ENCODE measurements around the gene SLC26A8. TPM values are rescaled to one million over a fixed set of nuclear protein-coding genes. Genes with fewer than 3 reads are reported as not detected.
A peak's percentile ranks its signal among the peaks of the same experiment; 100 is the strongest.

The SLC26A8 gene, protein sequence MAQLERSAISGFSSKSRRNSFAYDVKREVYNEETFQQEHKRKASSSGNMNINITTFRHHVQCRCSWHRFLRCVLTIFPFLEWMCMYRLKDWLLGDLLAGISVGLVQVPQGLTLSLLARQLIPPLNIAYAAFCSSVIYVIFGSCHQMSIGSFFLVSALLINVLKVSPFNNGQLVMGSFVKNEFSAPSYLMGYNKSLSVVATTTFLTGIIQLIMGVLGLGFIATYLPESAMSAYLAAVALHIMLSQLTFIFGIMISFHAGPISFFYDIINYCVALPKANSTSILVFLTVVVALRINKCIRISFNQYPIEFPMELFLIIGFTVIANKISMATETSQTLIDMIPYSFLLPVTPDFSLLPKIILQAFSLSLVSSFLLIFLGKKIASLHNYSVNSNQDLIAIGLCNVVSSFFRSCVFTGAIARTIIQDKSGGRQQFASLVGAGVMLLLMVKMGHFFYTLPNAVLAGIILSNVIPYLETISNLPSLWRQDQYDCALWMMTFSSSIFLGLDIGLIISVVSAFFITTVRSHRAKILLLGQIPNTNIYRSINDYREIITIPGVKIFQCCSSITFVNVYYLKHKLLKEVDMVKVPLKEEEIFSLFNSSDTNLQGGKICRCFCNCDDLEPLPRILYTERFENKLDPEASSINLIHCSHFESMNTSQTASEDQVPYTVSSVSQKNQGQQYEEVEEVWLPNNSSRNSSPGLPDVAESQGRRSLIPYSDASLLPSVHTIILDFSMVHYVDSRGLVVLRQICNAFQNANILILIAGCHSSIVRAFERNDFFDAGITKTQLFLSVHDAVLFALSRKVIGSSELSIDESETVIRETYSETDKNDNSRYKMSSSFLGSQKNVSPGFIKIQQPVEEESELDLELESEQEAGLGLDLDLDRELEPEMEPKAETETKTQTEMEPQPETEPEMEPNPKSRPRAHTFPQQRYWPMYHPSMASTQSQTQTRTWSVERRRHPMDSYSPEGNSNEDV
- total RNA-seq (not detected), total RNA-seq (0 to 0.46 (median 0.06) reads per million in 172 experiments)
- 0.15 TPM for polyA plus RNA-seq (2013, experiment 1 of 2)
- polyA plus RNA-seq (2013, experiment 2 of 2), result 0.03 TPM

DNA sequence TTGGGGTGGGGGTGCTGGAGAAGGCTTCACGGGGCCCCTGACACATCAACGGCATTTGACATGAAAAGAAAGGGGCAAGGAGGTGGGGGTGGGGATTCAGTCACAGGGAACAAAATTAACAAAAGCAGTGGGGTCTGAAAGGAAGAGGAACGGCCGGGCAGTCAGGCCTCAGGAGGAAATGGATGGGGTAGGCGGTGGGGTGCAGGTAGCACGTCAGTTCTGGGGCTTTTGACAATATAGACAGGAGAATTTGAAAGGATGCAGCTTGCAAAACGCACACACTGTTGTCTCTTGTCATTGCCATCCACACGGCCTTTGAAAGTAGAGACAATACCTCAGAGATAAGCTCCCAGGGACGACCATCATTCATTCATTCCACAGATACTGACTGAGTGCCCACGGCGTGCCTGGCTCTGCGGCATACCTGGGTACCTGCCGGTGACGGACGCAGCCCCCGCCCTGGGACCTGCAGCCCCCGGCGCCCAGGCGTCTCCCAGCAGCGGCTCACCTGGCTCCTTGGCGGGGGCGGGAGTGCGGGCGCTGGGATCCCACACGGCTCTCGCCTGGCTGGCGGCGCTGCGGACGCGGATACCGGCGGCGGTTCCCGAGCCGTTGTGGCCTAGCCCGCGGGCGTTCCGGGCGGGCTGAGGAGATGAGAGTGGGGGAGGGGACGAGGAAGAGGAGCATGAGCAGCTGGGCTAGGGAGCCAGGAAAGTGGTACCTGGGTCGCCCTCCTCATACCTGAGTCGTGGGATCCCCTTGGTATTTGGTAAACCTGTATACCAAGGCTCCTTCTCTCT, at the start of gene SLC26A8:
Gene SLC26A8 (minus strand): TSS at position 646 of the 800 bp plus-strand sequence. CDS start 4,934 bp downstream, outside the sequence.
- intact Hi-C loops (cut with DNase I, micrococcal nuclease), result loop anchor here in 1 of 2 experiments (10.0 kb wide), 3 partner anchors 759 to 1791 kb away; partner anchors contain the start of genes PPIL1 and ZFAND3
- Mint-ChIP-seq H3K36me3 (ENCODE audit: low read depth) (peaks cover 6% of the 10 kb centered on the region), H3K27ac (no peak within 1 kb of the TSS), H3K4me3 (no peak within 1 kb of the TSS), H3K9me3 (no peaks in the 10 kb centered on the region), H3K27me3 (peaks cover 25% of the 10 kb centered on the region), H3K4me1 (ENCODE audit: low read depth) (peaks cover 18% of the 10 kb centered on the region)
- peaks cover 12% of the 10 kb centered on the region for H3K4me1 ChIP-seq (ENCODE audit: insufficient read depth, low read length)
- H3K4me3 ChIP-seq (ENCODE audit: low read length), result no peak within 1 kb of the TSS
- no peak for ATAC-seq (ENCODE audit: poor library complexity)
- H3K27me3 ChIP-seq (ENCODE audit: control insufficient read depth in 1 of 2, insufficient read depth in 2 of 2, low read length in 2 of 2), result peaks cover 10 to 21% of the 10 kb centered on the region in 2 experiments
- no peaks in the 10 kb centered on the region for H3K9me3 ChIP-seq (ENCODE audit: control insufficient read depth in 1 of 2, insufficient read depth in 1 of 2, low read length in 2 of 2)
- H3K36me3 ChIP-seq (ENCODE audit: insufficient read depth, low read length), result no peaks in the 10 kb centered on the region
- ChIA-PET POLR2A (no interaction called here), CTCF (interaction anchor here (1.7 kb wide), 1 partner anchor 71 kb away, joined by 3 read pairs; no protein-coding TSS in a partner anchor)
- TF ChIP-seq, protein P1, sequence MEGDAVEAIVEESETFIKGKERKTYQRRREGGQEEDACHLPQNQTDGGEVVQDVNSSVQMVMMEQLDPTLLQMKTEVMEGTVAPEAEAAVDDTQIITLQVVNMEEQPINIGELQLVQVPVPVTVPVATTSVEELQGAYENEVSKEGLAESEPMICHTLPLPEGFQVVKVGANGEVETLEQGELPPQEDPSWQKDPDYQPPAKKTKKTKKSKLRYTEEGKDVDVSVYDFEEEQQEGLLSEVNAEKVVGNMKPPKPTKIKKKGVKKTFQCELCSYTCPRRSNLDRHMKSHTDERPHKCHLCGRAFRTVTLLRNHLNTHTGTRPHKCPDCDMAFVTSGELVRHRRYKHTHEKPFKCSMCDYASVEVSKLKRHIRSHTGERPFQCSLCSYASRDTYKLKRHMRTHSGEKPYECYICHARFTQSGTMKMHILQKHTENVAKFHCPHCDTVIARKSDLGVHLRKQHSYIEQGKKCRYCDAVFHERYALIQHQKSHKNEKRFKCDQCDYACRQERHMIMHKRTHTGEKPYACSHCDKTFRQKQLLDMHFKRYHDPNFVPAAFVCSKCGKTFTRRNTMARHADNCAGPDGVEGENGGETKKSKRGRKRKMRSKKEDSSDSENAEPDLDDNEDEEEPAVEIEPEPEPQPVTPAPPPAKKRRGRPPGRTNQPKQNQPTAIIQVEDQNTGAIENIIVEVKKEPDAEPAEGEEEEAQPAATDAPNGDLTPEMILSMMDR (IDR thresholded peaks at IDR 0.05), result no peak
- no peak within 1 kb of the TSS for H3K27ac ChIP-seq (ENCODE audit: low read depth in 1 of 2, low read length in 2 of 2)
- DNase-seq, result peak in 2 of 14 experiments; percentile 6 to 22

DNA sequence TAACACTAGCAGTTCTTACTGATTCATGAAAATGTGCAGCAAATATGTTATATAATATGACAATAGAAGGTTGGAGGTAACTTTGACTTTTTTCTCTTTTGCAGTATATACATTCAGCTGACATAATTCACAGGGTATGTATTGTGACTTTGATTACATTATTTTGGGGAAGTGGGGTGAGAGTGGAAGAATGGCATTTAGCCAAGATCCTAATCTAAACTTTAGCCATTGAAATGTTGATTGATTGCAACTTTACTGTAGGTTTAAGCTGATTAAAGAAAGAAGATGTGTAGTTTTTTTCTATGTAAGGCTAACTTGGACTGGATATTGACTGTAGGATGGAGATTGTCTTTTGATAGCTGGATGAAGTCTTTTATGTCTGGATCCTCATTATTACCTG, 49.1 kb upstream of the SLC26A8 start:
- peaks cover 35% of the 10 kb centered on the region for H3K4me1 Mint-ChIP-seq (ENCODE audit: low read depth)
- H3K9me3 Mint-ChIP-seq, result no peaks in the 10 kb centered on the region
- POLR2A ChIA-PET, result interaction anchor here (0.9 kb wide), 2 partner anchors 8 to 21 kb away, joined by 3 to 4 read pairs; no protein-coding TSS in a partner anchor

More for the DNA sequence above, 49.1 kb upstream of the SLC26A8 start:
- Mint-ChIP-seq H3K27ac (peak overlapping the region; percentile 5), H3K36me3 (ENCODE audit: low read depth) (peaks cover 62% of the 10 kb centered on the region), H3K27me3 (no peaks in the 10 kb centered on the region), H3K4me3 (no peak overlapping the region)
- H3K4me3 ChIP-seq (ENCODE audit: low read length), result no peak overlapping the region
- no peaks in the 10 kb centered on the region for H3K27me3 ChIP-seq (ENCODE audit: control insufficient read depth in 1 of 2, insufficient read depth in 2 of 2, low read length in 2 of 2)
- H3K4me1 ChIP-seq (ENCODE audit: insufficient read depth, low read length), result no peaks in the 10 kb centered on the region
- H3K36me3 ChIP-seq (ENCODE audit: insufficient read depth, low read length), result peaks cover 29% of the 10 kb centered on the region
- DNase-seq (no peak), ATAC-seq (ENCODE audit: poor library complexity) (no peak)
- TF ChIP-seq, protein P1 (IDR thresholded peaks at IDR 0.05), result no peak
- intact Hi-C loops (cut with DNase I, micrococcal nuclease), result no loop called here
- no peak overlapping the region for H3K27ac ChIP-seq (ENCODE audit: low read depth in 1 of 2, low read length in 2 of 2)
- CTCF ChIA-PET, result interaction anchor here (0.8 to 1.5 kb wide), 5 partner anchors 11 to 130 kb away, joined by 3 to 5 read pairs (median 4); partner anchors contain the start of gene MAPK14
- H3K9me3 ChIP-seq (ENCODE audit: control insufficient read depth in 1 of 2, insufficient read depth in 1 of 2, low read length in 2 of 2), result no peaks in the 10 kb centered on the region
